ENCODE data around the gene RGCC. TPM values are rescaled to one million over a fixed set of nuclear protein-coding genes. Genes with fewer than 3 reads are reported as not detected.
A peak's percentile ranks its signal among the peaks of the same experiment; 100 is the strongest.

Gene RGCC, protein sequence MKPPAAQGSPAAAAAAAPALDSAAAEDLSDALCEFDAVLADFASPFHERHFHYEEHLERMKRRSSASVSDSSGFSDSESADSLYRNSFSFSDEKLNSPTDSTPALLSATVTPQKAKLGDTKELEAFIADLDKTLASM
- 10 to 100 TPM in 4 of 5 donors, 1 to 10 TPM in 1; 4.6 to 58.3 (median 39.8) TPM for total RNA-seq
- polyA plus RNA-seq = 10 to 100 TPM; 10.6 to 38.2 (median 19.1) TPM
- long read RNA-seq, donor 1, partial matches to known transcripts = 0 of 4 reads
- long read RNA-seq, donor 1, other reads (novel, unspliced or antisense) = 0 of 4 reads
- long read RNA-seq, donor 2, transcript RGCC-201 (5 exons, 960 nt) = major isoform, 5 of 5 reads
- long read RNA-seq, donor 2, partial matches to known transcripts = 0 of 5 reads
- long read RNA-seq, donor 2, other reads (novel, unspliced or antisense) = 0 of 5 reads
- long read RNA-seq, donor 3, partial matches to known transcripts = 0 of 3 reads
- long read RNA-seq, donor 3, other reads (novel, unspliced or antisense) = 0 of 3 reads
- long read RNA-seq, donor 4, partial matches to known transcripts = 0 of 2 reads
- long read RNA-seq, donor 4, other reads (novel, unspliced or antisense) = 0 of 2 reads
- long read RNA-seq, donor 5, transcript RGCC-201 (5 exons, 960 nt) = major isoform, 9 of 9 reads
- long read RNA-seq, donor 5, partial matches to known transcripts = 0 of 9 reads
- long read RNA-seq, donor 5, other reads (novel, unspliced or antisense) = 0 of 9 reads
- long read RNA-seq, donor 6, transcript RGCC-201 (5 exons, 960 nt) = major isoform, 16 of 16 reads
- long read RNA-seq, donor 6, partial matches to known transcripts = 0 of 16 reads
- long read RNA-seq, donor 6, other reads (novel, unspliced or antisense) = 0 of 16 reads
- long read RNA-seq, donor 7, transcript RGCC-201 (5 exons, 960 nt) = major isoform, 13 of 13 reads
- long read RNA-seq, donor 7, partial matches to known transcripts = 0 of 13 reads
- long read RNA-seq, donor 7, other reads (novel, unspliced or antisense) = 0 of 13 reads
- long read RNA-seq, donor 8, partial matches to known transcripts = 0 of 3 reads
- long read RNA-seq, donor 8, other reads (novel, unspliced or antisense) = 0 of 3 reads
- long read RNA-seq, donor 9, transcript RGCC-201 (5 exons, 960 nt) = major isoform, 23 of 23 reads
- long read RNA-seq, donor 9, partial matches to known transcripts = 0 of 23 reads
- long read RNA-seq, donor 9, other reads (novel, unspliced or antisense) = 0 of 23 reads
- long read RNA-seq, donor 10, transcript RGCC-201 (5 exons, 960 nt) = major isoform, 5 of 5 reads
- long read RNA-seq, donor 10, partial matches to known transcripts = 0 of 5 reads
- long read RNA-seq, donor 10, other reads (novel, unspliced or antisense) = 0 of 5 reads

DNA sequence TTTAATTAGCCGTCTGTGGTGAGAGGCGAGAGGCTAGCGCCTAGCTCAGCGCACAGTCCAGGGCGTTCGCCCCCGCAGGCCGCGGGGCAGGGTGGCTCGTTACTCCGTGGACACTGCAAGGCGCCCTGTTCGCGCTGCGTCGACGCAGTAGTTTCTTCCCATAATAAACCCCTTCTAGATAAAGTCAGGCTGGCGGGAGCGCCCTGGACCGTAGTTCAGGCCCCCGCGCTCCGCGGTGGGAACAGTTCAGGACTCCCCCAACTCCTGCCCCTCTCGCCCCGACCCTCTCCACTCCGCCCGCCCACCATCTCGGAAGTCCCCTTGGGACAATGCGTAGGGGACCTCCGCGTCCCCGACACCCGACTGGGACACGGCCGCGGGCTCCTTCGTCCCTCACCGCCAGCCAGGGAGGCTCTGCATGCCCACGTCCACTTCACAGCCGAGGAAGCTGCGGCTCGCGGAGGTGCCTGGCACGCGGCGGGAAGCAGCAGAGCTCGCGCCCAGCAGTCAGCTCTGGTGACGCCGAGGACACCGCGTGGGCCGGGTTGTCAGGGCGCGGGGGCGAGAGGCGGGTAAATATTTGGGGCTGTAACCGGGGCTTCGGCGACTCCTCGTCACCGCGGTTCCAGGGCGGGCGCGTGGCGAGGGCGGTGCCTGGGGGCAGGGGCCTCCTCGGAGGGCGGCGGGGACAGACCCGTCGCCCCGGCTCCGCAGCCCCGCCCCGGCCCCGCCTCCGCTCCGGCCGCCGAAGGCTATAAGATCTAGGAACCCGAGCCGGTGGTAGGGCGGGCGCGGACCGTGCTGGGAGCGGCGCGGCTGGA is at the start of gene RGCC:
Gene RGCC, plus strand, starts transcription at position 783 of the 821 bp plus-strand sequence. CDS start 158 bp downstream, outside the sequence.
- no peaks in the 10 kb centered on the region for H3K9me3 ChIP-seq
- intact Hi-C loops (cut with DNase I; ENCODE audit: low total_unique reads) = no loop called here

DNA sequence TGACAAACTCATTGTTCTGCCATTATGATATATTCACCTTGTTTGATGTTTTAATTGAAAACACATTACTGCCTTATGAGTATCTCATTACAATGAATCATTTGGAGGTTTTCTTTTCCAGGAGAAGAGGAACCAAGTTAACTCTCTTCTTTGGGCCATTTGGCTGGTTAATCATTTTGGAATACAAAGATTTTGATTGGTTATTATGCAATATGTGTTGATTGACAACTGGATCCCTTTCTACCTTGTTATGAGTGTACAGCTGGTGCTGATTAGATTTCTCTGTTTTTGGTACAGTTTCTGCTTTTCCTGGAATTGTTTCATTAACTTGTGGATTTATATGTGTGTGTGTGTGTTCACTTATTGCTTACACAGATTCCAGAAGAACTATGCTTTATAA is 49.2 kb upstream of the RGCC start:
- intact Hi-C loops (cut with DNase I; ENCODE audit: low total_unique reads) = loop anchor here (10.0 kb wide), 1 partner anchor 247 kb away; no protein-coding TSS in a partner anchor
- no peaks in the 10 kb centered on the region for H3K4me1 ChIP-seq

More for the DNA sequence above, at the start of gene RGCC:
- Histone ChIP-seq H3K27me3 (peaks cover 0 to 56% (median 27%) of the 10 kb centered on the region in 3 donors), H3K4me3 (peak within 1 kb of the TSS; percentile 51 to 91 (median 68)), H3K36me3 (peaks cover 0 to 3% (median 0%) of the 10 kb centered on the region in 4 donors), H3K4me1 (peaks cover 8 to 32% (median 27%) of the 10 kb centered on the region in 4 donors), H3K27ac (peak within 1 kb of the TSS; percentile 52 to 75 (median 70))
- peak in 2 of 3 donors; percentile 81 to 86 for TF ChIP-seq POLR2AphosphoS5 (IDR thresholded peaks at IDR 0.05)
- no peak for TF ChIP-seq POLR2A (IDR thresholded peaks at IDR 0.05)
- 6 to 25% (median 7%) methylated on average over 30 to 91 of the region's 92 CpGs for WGBS, 5 donors
- peak; percentile 79 to 93 for DNase-seq

DNA sequence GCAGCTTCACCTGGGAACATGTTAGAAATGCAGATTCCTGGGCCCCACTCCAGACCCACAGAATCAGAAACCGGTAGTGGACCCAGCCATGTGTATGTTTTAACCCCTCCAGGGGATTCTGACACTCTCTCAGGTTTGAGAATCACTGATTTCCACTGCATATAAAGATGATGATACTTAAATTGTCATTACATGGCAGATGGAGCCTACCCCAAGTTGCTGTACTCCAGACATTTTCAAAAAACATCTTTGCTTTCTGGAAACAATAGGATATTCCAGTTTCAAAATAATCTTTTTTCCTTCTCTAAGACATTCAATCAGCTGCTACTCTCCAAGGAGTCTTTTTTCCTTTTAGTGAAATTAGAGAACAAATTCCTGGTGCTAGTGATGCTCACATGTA is 48.6 kb upstream of the RGCC start:
- H3K27ac ChIP-seq = no peak overlapping the region
- no peaks in the 10 kb centered on the region for H3K4me1 ChIP-seq
- no peak for DNase-seq
- TF ChIP-seq EP300 (IDR thresholded peaks at IDR 0.05) (no peak), POLR2AphosphoS5 (IDR thresholded peaks at IDR 0.05) (no peak), POLR2A (IDR thresholded peaks at IDR 0.05) (no peak)
- TF ChIP-seq, protein P1, sequence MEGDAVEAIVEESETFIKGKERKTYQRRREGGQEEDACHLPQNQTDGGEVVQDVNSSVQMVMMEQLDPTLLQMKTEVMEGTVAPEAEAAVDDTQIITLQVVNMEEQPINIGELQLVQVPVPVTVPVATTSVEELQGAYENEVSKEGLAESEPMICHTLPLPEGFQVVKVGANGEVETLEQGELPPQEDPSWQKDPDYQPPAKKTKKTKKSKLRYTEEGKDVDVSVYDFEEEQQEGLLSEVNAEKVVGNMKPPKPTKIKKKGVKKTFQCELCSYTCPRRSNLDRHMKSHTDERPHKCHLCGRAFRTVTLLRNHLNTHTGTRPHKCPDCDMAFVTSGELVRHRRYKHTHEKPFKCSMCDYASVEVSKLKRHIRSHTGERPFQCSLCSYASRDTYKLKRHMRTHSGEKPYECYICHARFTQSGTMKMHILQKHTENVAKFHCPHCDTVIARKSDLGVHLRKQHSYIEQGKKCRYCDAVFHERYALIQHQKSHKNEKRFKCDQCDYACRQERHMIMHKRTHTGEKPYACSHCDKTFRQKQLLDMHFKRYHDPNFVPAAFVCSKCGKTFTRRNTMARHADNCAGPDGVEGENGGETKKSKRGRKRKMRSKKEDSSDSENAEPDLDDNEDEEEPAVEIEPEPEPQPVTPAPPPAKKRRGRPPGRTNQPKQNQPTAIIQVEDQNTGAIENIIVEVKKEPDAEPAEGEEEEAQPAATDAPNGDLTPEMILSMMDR (IDR thresholded peaks at IDR 0.05) = no peak
- no peaks in the 10 kb centered on the region for H3K27me3 ChIP-seq
- no peaks in the 10 kb centered on the region for H3K9me3 ChIP-seq
- intact Hi-C loops (cut with DNase I; ENCODE audit: low total_unique reads) = loop anchor here (10.0 kb wide), 1 partner anchor 246 kb away; no protein-coding TSS in a partner anchor
- 52 to 82% (median 68%) methylated on average over 1 of the region's 1 CpG for WGBS, 5 donors
- H3K4me3 ChIP-seq = no peak overlapping the region
- no peaks in the 10 kb centered on the region for H3K36me3 ChIP-seq

More for the DNA sequence above, 49.2 kb upstream of the RGCC start:
- no peaks in the 10 kb centered on the region for H3K9me3 ChIP-seq
- no peak overlapping the region for H3K4me3 ChIP-seq
- H3K36me3 ChIP-seq = no peaks in the 10 kb centered on the region
- DNase-seq = no peak
- H3K27me3 ChIP-seq = no peaks in the 10 kb centered on the region
- no peak overlapping the region for H3K27ac ChIP-seq
- TF ChIP-seq POLR2A (IDR thresholded peaks at IDR 0.05) (no peak), EP300 (IDR thresholded peaks at IDR 0.05) (no peak), POLR2AphosphoS5 (IDR thresholded peaks at IDR 0.05) (no peak)
- TF ChIP-seq, protein P1 (IDR thresholded peaks at IDR 0.05) = no peak

DNA sequence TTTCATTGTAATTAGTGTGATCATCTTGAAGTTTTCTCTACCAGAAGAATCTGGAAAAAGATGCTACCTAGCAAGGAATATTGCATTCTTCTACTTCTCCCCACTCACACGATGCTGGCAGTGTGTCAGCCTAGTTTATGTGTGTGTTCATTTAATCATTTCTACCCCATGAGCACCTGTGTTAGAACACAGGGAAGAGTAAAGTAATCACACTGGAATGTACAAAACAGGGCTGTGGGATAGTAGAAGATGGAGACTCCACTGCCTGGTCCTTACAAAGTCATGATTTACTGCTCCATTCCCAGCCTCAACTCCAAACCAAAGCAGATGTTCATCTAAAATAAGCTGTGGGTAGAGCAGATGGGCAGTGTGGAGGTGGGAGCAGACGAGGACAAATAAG is 47.7 kb upstream of the RGCC start:
- Histone ChIP-seq H3K4me1 (no peaks in the 10 kb centered on the region), H3K27me3 (no peaks in the 10 kb centered on the region), H3K4me3 (no peak overlapping the region), H3K9me3 (no peaks in the 10 kb centered on the region), H3K27ac (no peak overlapping the region), H3K36me3 (no peaks in the 10 kb centered on the region)
- no peak for DNase-seq
- intact Hi-C loops (cut with DNase I; ENCODE audit: low total_unique reads) = loop anchor here (10.0 kb wide), 1 partner anchor 245 kb away; no protein-coding TSS in a partner anchor
- WGBS, 5 donors = 67 to 80% (median 71%) methylated on average over 2 of the region's 2 CpGs
- TF ChIP-seq POLR2AphosphoS5 (IDR thresholded peaks at IDR 0.05) (no peak), EP300 (IDR thresholded peaks at IDR 0.05) (no peak), POLR2A (IDR thresholded peaks at IDR 0.05) (no peak)
- TF ChIP-seq, protein P1 (IDR thresholded peaks at IDR 0.05) = no peak

Data from stomach (tissue), 19 donors.